Loucy (cell line): ENCODE results near the gene SLAMF1.
"Not testable (repeated sequence)": the region's sequence is repeated elsewhere in the genome, so short reads cannot be mapped to it uniquely, and the experiment has no call there.

Experiments used
- H2AFZ ChIP-seq: fragments of 200-600 bp; sonication (generic); 2 replicates; pipeline ENCODE4 v1.6.0; 2016; ENCODE audit warnings: antibody characterized with exemption, mild to moderate bottlenecking, low read length, moderate library complexity
- H3F3A ChIP-seq: fragments of 200-600 bp; 2 replicates; pipeline ENCODE4 v1.6.0; 2016; ENCODE audit warnings: antibody characterized with exemption, low read depth, mild to moderate bottlenecking
- H3K27me3 ChIP-seq: fragments of 200-600 bp; sonication (generic); 2 replicates; pipeline ENCODE4 v1.6.1; 2014; ENCODE audit warnings: low read length, mild to moderate bottlenecking; ENCODE audit not compliant: insufficient read depth, poor library complexity, severe bottlenecking
- H3K36me3 ChIP-seq: fragments of 200-600 bp; sonication (generic); 2 replicates; pipeline ENCODE4 v1.6.1; 2016; ENCODE audit warnings: low read length; ENCODE audit not compliant: insufficient read depth
- H3K4me1 ChIP-seq: fragments of 200-600 bp; sonication (generic); 2 replicates; pipeline ENCODE4 v1.5.1; 2014; ENCODE audit warnings: low read length, mild to moderate bottlenecking; ENCODE audit not compliant: insufficient read depth, poor library complexity, severe bottlenecking
- H3K4me2 ChIP-seq: fragments of 200-600 bp; sonication (generic); 2 replicates; pipeline ENCODE4 v1.6.0; 2014; ENCODE audit warnings: antibody characterized with exemption, low read length, low read depth, mild to moderate bottlenecking; ENCODE audit not compliant: poor library complexity, severe bottlenecking
- H3K4me3 ChIP-seq: fragments of 200-600 bp; sonication (generic); 2 replicates; pipeline ENCODE4 v1.5.1; 2014; ENCODE audit warnings: low read length, mild to moderate bottlenecking, mixed read lengths; ENCODE audit not compliant: poor library complexity, severe bottlenecking
- H3K79me2 ChIP-seq: fragments of 200-600 bp; sonication (generic); 2 replicates; pipeline ENCODE4 v1.6.1; 2014; ENCODE audit warnings: low read length; ENCODE audit not compliant: insufficient read depth
- H3K9ac ChIP-seq: fragments of 200-600 bp; sonication (generic); 2 replicates; pipeline ENCODE4 v1.6.0; 2014; ENCODE audit warnings: mild to moderate bottlenecking, low read depth, low read length, moderate library complexity; ENCODE audit not compliant: poor library complexity, severe bottlenecking
- H3K9me2 ChIP-seq: fragments of 200-600 bp; sonication (generic); replicated peaks from 2 replicates; pipeline ENCODE4 v1.6.1; 2016; ENCODE audit warnings: low read depth, low read length, mixed read lengths
- H3K9me3 ChIP-seq: fragments of 200-600 bp; sonication (generic); 2 replicates; pipeline ENCODE4 v1.6.1; 2014; ENCODE audit warnings: mild to moderate bottlenecking, antibody characterized with exemption, low read length, low read depth; ENCODE audit not compliant: insufficient read depth
- H4K20me1 ChIP-seq: fragments of 200-600 bp; sonication (generic); 2 replicates; pipeline ENCODE4 v1.6.0; 2014; ENCODE audit warnings: antibody characterized with exemption, low read length, mild to moderate bottlenecking; ENCODE audit not compliant: insufficient read depth, poor library complexity, severe bottlenecking
- EZH2phosphoT487 ChIP-seq: fragments of 200-600 bp; IDR thresholded peaks from 2 replicates; pipeline ENCODE4 v1.6.1; 2018; ENCODE audit warnings: antibody characterized with exemption, mild to moderate bottlenecking, moderate library complexity, borderline replicate concordance
- TF ChIP-seq, protein P1 (sequence below): fragments of 200-600 bp; sonication (generic); conservative IDR thresholded peaks from 2 replicates; pipeline ENCODE4 v1.5.1; 2014; ENCODE audit warnings: mild to moderate bottlenecking, antibody characterized with exemption, low read length

The SLAMF1 gene

DNA sequence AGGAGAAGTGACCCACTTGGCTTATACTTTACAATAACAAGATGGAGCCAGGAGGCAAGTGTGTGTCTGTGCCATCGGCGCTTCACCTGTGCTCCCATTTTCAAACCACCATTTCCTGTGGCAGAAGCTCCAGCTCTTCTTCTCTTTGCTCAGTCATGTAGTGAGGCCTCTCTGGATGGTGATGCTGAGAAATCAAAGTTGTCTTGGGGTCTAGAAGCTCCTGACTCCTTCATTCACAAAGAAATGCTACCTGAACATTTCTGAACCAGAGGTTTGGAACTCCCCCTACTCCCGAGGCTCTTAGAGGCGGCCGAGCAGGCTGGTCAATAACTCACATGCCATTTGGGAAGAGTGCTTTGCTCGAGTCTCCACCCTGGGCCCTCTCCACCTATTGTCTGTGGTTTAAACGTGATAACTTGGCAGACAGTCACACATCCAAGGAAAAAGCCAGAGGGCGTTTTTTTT lies 18.0 kb downstream of the SLAMF1 start:
- H3K4me3 ChIP-seq: no peak overlapping the region
- H3K9ac ChIP-seq: no peak overlapping the region
- H3K79me2 ChIP-seq: no peaks in the 10 kb centered on the region
- no peaks in the 10 kb centered on the region for H3K9me3 ChIP-seq
- H3F3A ChIP-seq: no peaks in the 10 kb centered on the region
- H3K4me2 ChIP-seq: no peak overlapping the region
- H3K36me3 ChIP-seq: no peaks in the 10 kb centered on the region
- peaks cover 32% of the 10 kb centered on the region for H3K4me1 ChIP-seq
- H3K9me2 ChIP-seq: no peaks in the 10 kb centered on the region
- H2AFZ ChIP-seq: no peak overlapping the region
- H4K20me1 ChIP-seq: no peaks in the 10 kb centered on the region
- H3K27me3 ChIP-seq: no peaks in the 10 kb centered on the region
- TF ChIP-seq, protein P1, sequence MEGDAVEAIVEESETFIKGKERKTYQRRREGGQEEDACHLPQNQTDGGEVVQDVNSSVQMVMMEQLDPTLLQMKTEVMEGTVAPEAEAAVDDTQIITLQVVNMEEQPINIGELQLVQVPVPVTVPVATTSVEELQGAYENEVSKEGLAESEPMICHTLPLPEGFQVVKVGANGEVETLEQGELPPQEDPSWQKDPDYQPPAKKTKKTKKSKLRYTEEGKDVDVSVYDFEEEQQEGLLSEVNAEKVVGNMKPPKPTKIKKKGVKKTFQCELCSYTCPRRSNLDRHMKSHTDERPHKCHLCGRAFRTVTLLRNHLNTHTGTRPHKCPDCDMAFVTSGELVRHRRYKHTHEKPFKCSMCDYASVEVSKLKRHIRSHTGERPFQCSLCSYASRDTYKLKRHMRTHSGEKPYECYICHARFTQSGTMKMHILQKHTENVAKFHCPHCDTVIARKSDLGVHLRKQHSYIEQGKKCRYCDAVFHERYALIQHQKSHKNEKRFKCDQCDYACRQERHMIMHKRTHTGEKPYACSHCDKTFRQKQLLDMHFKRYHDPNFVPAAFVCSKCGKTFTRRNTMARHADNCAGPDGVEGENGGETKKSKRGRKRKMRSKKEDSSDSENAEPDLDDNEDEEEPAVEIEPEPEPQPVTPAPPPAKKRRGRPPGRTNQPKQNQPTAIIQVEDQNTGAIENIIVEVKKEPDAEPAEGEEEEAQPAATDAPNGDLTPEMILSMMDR: no peak
- no peak for TF ChIP-seq EZH2phosphoT487

DNA sequence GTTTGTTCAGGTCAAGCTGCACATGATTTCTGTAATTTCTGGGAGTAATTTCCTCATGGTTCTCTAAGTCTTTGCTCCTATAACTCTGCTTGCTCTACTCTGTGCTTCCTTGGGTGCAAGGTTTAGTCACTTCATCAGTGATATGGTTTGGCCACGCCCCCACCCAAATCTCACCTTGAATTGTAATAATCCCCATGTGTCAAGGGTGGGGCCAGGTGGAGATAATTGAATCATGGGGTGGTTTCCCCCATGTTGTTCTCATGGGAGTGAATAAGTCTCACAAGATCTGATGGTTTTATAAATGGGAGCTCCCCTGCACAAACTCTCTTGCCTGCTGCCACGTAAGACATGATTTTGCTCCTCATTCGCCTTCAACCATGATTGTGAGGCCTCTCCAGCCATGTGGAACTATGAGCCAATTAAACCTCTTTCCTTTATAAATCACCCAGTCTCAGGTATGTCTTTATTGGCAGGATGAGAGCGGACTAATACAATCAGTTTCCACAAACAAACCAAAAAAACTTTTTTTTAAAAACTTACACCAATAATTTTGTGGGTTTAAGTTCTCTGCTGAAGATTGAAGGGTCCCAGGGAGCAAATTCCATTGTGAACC lies 19.1 kb downstream of the SLAMF1 start:
- not testable (repeated sequence) for H3K27me3 ChIP-seq, H3K4me2 ChIP-seq

DNA sequence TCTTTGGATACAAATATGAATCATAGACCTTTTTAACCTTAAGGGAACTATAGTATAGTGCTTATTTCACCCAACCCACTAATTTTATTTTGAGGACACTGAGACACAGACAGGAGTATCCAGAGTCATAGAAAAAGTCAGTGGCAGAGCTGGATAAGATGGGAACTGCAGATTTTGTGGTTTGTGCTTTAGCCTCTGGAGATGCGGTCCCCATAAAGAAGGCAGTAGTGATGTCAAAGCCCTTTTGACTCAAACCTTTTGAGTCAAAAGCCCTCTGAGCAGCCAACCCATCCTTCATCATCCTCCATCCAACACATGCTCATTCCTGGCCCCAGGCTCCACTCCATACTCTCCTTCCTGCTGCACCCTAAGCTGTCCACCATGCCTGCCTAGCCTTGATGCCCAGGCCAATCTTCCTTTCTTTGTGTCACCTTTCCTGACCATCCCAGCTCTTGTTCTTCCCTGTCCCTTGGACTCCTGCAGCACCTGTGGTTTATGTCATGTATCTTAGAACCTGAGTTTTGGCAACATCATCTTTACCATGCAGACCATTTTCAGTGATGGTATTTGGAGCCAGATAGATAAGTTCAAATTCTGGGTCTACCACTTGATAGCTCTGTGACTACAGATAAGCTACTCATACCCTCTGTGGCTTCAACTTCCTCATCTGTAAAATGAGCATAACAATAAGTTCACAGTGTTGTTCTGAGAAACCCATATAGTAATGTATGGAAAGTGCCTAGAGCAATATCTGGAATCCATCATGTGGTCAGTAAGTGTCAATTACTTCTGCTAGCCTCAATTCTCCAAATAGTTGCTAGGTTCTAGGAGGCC lies 20.1 kb downstream of the SLAMF1 start:
- H3K4me3 ChIP-seq: no peak overlapping the region
- H3K79me2 ChIP-seq: no peaks in the 10 kb centered on the region
- TF ChIP-seq, protein P1: no peak
- no peak for TF ChIP-seq EZH2phosphoT487
- H3K4me1 ChIP-seq: peaks cover 34% of the 10 kb centered on the region
- H2AFZ ChIP-seq: no peak overlapping the region
- H3K9ac ChIP-seq: no peak overlapping the region
- H3K27me3 ChIP-seq: no peaks in the 10 kb centered on the region
- H4K20me1 ChIP-seq: no peaks in the 10 kb centered on the region
- H3K9me3 ChIP-seq: no peaks in the 10 kb centered on the region
- H3K9me2 ChIP-seq: no peaks in the 10 kb centered on the region
- H3K36me3 ChIP-seq: no peaks in the 10 kb centered on the region
- H3F3A ChIP-seq: no peaks in the 10 kb centered on the region
- no peak overlapping the region for H3K4me2 ChIP-seq

More for the DNA sequence above, 19.1 kb downstream of the SLAMF1 start:
- H2AFZ ChIP-seq, H3K4me3 ChIP-seq, H4K20me1 ChIP-seq, H3K9ac ChIP-seq, H3F3A ChIP-seq, H3K9me2 ChIP-seq, H3K36me3 ChIP-seq, H3K79me2 ChIP-seq, H3K9me3 ChIP-seq: not testable (repeated sequence)
- peaks cover 39% of the 10 kb centered on the region for H3K4me1 ChIP-seq
